Hematopoietic multipotent progenitor cell (in vitro differentiated cells): Measurements from ENCODE around the gene CERK. TPM values are rescaled to one million over a fixed set of nuclear protein-coding genes. Genes with fewer than 3 reads are reported as not detected.

Experiments
- DNase-seq, 3 donors: peaks; one replicate each; pipeline ENCODE4 v3.0.0-alpha.2; 2011 to 2015; ENCODE audit warnings: low read depth in 2 of 3, low spot score in 2 of 3
- total RNA-seq: library from RNA; depleted of rRNA; stranded (reverse); fragments of >200 nt; gene quantifications from one replicate; pipeline ENCODE4 v1.2.3, GENCODE V29; 2012

The CERK gene
- total RNA-seq, 1 donor, result 56.0 TPM

DNA sequence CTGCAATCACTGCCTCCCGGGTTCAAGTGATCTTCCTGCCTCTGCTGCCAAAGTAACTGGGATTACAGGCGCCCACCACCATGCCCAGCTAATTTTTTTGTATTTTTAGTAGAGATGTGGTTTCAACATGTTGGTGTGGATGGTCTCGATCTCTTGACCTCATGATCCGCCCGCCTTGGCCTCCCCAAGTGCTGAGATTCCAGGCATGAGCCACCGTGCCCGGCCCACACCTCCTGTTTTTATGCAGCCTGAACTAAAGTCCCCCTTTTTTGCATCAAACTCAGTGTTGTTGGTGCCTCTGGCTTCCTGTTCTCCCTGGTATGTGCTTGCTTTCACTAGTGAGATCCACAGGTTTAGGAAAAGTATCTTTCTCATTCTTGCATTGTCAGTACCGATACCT, 28.6 kb upstream of the CERK start:
- no peak for DNase-seq

GRCh38 chr22:46764779-46765485, 26.9 kb upstream of the CERK start:
- DNase-seq, result no peak

DNA sequence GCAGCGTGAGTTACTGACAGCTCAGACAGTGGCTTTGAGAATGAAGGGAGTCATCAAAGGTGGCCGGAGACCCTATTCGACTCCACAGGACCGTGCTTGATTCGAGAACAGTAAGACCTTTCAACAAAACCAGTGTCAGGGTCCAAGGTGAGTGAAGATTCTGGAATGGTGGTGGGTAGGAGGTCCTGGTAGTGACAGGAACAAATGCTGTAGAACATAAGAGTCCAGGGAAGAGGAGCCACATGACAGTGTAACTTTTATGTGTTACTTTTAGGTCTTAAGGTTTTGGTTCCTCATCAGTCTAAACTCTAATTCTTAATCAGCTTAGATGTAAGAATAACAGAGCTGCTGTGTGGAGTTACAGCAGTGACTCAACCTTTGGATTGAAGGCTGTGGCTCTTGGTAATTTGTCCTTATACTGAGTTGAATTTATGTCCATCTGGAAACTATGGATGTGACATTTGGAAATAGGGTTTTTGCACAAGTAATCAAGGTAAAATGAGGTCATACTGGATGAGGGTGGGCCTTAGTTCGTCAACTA, 26.2 kb upstream of the CERK start:
- DNase-seq, result no peak

- peak in 2 of 3 donors; percentile 37 to 50 for DNase-seq
These were observed 25.1 kb upstream of the CERK start for GRCh38 chr22:46763051-46763705.

DNA sequence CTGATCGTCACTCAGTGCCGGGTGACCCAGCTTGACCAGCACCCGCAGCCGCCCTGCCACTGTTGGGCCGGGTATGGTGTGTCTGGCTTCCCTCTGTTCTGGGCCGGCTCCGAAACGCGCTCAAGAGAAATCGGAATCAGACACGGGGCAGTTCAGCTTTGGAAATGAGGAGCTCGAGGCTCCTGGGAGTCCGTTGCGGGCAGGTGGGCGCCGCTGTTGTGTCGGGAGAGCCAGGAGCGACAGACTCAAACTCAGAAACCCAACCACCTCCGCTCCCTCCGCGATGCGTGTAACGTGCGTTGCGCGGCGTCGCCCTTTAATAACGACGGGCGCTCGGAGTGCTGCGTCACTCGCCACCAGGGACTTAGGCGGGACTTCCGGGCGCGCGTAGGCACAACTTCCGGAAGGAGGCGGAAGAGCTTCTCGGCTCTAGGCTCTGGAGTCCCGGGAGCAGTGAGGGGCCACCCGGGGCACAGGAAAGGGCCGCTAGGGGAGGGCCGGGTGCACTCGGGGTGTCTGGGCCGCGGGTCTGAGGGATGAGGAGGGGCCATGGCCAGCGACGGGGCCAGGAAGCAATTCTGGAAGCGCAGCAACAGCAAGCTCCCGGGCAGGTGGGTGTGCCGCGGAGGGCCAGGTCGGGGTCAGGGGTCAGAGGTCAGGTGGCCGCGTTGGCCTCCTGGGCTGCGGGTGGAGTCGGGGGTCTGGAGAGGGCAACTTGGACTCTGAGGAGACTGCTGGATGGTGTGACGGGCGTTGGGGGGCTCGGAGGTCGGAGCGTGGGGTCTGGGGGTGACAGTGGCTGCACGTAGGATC, 24.4 kb upstream of the CERK start, which contains the start of gene TBC1D22A:
Gene TBC1D22A (plus strand): TSS at position 413 of the 813 bp plus-strand sequence. CDS start 137 bp downstream, at position 550.
- peak; percentile 88 to 96 (median 93) for DNase-seq

DNA sequence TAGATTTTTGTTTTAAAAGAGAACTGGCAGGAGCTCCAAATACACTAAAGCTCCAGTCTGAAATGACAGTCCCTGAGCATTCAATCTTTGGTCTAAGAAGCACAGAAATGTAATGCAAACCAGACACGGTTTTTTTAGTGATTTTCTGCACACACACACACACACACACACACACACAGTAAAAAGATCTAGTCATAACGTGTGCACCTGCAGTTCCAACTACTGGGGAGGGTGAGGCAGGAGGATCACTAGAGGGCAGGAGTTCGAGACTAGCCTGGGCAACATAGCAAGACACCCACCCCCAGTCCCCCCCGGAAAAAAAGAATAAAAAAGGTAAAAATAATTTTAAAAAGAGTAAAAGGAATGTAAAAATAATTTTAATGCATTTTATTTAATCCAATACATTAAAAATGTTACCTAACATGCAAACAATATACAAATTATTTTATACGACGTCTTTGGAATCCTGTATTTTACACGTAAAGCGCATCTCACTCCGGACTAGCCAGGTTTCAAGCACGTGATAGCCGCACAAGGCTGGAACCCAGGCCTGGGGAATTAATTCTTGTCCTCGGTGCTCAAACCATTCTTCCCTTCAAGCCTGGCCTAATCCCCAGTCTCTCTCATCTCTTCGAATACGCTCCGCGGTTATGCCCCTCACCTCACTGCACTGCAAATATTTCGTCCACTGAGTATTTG, 23.6 kb upstream of the CERK start:
- no peak for DNase-seq

GRCh38 chr22:46761017-46761416, 23.0 kb upstream of the CERK start:
- no peak for DNase-seq

DNA sequence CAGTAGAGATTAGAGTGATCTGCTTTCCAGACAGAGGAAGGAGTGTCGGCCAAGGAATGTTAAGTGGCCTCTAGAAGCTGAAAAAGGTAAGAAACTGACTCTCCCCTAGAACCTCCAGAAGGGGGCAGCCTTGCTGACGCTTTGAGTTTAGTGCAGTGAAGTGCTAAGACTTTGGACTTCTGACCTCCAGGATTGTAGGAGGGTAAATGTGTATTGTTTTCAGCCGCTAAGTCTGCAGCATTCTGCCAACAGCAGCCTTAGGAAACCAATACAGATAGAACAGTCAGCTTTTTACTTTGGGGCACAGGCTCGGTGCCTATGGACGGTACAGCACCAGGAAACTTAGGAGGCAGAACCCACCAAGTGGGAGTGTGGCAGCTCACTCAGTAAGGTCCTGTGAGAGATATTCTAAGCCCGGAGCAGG, 20.8 kb upstream of the CERK start:
- DNase-seq, result peak in 2 of 3 donors; percentile 57 to 78

DNA sequence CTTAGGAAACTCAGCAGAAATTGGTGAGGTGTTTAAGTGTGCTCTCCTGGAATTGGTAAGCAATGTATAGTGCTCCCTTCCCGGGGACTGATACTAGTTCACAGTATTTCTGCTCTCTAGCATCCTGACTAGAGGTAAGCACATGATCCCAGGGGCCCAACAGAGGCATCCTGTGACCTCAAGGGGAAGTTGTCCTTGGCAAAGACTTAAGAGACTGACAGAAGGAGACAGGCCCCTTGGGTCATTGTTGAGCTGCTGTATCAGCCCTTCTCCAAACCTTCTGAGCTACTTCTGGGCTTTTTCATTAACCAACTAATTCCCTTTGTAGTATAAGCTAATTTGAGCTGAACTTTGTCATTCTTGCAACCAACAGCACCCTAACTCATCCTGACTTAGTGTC, 20.1 kb upstream of the CERK start:
- DNase-seq, result no peak

GRCh38 chr22:46757104-46757503, 19.1 kb upstream of the CERK start:
- DNase-seq, result no peak

- no peak for DNase-seq
These were observed 18.0 kb upstream of the CERK start for GRCh38 chr22:46756097-46756496.

DNA sequence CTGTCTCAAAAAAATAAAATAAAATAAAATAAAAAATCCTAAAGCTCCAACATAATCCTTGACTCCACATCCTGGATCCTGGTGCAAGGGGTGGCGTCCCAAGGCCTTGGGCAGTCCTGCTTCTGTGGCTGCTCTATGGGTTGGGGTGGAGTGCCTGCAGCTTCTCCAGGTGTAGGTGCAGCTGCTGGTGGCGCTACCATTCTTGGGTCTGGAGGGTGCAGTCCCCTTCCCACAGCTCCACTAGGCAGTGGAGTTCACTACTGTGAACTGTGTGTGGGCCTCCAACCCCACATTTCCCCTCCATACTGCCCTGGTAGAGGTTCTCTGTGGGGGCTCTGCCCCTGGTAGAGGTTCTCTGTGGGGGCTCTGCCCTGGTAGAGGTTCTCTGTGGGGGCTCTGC, 17.5 kb upstream of the CERK start:
- DNase-seq, result no peak

DNA sequence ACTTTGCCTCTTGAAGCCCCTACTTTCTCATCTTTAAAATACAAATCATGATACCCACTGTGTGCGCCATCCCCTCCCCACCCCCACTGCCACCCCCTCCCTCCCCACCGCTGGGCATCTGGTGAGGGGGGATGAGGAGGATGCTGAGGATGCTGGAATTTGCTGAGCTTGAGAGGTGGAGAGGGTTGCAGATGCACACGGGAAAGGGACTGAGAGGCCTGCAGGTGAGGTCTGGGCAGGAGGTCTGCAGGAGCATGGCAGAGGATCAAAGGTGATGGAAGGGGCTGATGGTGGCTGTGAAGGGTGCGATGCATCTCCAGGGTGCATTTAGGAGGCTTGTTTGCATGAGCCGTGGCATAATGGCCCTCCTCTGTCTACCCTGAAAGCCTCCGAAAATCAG, 16.8 kb upstream of the CERK start:
- DNase-seq, result no peak

DNA sequence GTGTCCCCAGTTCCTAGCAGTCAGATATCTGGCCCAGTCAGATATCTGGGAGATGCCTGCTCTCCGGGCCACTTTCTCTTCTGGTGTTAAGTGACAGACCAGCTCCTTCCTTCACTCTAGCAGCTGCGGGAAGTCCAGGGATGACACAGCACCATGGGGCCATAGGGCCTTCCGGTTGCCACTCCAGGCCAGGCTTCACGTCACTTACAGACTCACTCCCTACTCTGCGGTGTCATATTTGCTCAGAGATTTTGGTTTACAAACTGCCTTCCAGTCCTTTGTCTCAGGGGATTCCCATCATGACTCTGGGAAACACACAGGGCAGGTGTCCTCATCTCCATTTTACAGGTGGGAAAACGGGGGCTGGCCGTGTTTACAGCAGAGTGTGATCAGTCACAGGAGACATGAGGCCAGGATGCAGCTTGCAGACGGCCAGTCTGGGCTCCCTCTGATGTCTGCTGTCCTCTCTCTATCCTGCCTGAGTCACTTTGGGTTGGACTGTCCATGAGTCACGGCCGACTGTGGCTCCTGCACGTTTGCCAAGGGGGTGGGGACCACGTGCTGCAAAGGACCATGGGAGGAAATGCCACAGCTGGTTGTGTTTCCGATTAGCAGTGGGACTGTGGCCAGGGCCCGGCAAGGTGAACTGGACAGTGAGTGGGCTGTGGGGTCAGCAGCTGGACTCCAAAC, 16.2 kb upstream of the CERK start:
- peak in 2 of 3 donors; percentile 96 to 98 for DNase-seq

DNA sequence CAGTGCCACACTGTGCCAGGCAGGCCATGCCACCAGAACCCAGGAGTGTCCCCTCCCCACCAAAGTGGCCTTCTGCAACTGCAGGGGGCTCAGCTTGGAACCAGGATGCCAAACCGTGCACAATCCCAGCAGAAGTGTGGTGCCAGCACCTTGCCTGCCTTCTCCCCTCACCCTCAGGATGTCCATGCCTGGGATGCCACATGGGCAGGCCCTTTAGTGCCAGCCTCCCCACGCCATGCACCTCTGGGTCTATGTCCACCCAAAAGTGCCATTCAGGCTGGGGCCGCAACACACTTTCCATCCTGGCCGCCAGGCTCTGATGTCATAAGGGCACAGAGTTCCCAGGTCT, 15.7 kb upstream of the CERK start:
- no peak for DNase-seq

DNA sequence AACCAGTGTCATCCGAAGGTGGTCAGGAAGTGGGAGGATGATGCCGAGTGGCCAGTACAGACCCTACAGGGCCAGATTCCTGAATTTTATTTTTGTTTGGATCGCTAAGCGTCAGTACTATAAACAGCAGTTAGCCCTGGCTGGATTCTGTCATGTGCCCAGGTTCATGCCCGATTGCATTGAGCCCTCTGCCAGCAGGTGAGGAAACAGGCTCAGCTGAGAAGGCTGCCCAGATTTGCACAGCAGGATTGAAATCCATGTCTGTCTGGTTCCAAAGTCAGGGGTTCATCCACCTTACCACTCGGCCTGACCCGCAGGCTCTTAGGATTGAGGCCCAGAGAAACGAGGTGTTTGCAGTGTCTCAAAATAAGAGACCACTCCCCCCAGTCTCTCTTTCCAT, 15.3 kb upstream of the CERK start:
- no peak for DNase-seq

GRCh38 chr22:46752988-46753310, 14.9 kb upstream of the CERK start:
- no peak for DNase-seq

- DNase-seq, result no peak
These were observed 14.4 kb upstream of the CERK start for GRCh38 chr22:46752286-46752987.

- DNase-seq, result no peak
These were observed 12.9 kb upstream of the CERK start for GRCh38 chr22:46750863-46751443.

GRCh38 chr22:46750530-46750800, 12.4 kb upstream of the CERK start:
- DNase-seq, result no peak
